K562 (cell line): Measurements from ENCODE around the gene SLC12A1. TPM values are rescaled to one million over a fixed set of nuclear protein-coding genes. Genes with fewer than 3 reads are reported as not detected.

ENCODE experiments used
- ATAC-seq: fragments of 200-7000 bp; cut with Tn5 transposase; 3 replicates; pipeline ENCODE4 v1.9.1; 2020; ENCODE audit warnings: moderate library complexity
- BruUV-seq: library from RNA; stranded (reverse); fragments of 400-500 nt; replicated peaks from 2 replicates; lab custom pipeline; 2021; lab: Mats Ljungman, UMichigan
- CTCF ChIA-PET: fragments of 300-600 bp; formaldehyde crosslinking; extraction: SDS; loops from one replicate; lab custom pipeline; 2021; ENCODE audit warnings: low intra/inter-chr PET ratio; lab: Yijun Ruan, JAX
- POLR2A ChIA-PET: fragments of 300-600, 350-650 bp; sonication (Branson Sonifier 250); formaldehyde crosslinking; extraction: SDS; loops from one replicate; lab custom pipeline; 2021; ENCODE audit warnings: antibody characterized with exemption, inconsistent platforms; lab: Yijun Ruan, JAX
- DNase-seq, 4 experiments: peaks; one replicate each; pipeline versions ENCODE4 v3.0.0 to v3.0.0-alpha.2; 2011 to 2018; ENCODE audit warnings: low spot score in 3 of 4, mixed read lengths in 3 of 4; ENCODE audit errors: extremely low read depth in 1 of 4
- FAIRE-seq: peaks from 2 replicates; lab custom pipeline; 2011; peaks lifted over from hg19 to GRCh38; lab: Jason Lieb, UNC
- H2AFZ ChIP-seq: 2 replicates; pipeline ENCODE4 v1.6.0; 2011; ENCODE audit warnings: low read depth, low read length, control low read depth, inconsistent platforms
- H3K27ac ChIP-seq: fragments of 200-600 bp; 3 replicates; pipeline ENCODE4 v1.8.0; 2011; ENCODE audit warnings: low read depth, mild to moderate bottlenecking, control low read depth, inconsistent platforms, low read length, moderate library complexity, mixed read lengths; ENCODE audit errors: extremely low read depth
- H3K27me3 ChIP-seq, 2 experiments: fragments of 300-600 bp in 1 of 2; 2 replicates in 1 of 2; 3 replicates in 1 of 2; pipeline versions ENCODE4 v1.6.0 to v1.8.0; 2011; ENCODE audit warnings: inconsistent platforms in 2 of 2, low read length in 2 of 2, mild to moderate bottlenecking in 1 of 2, mixed read lengths in 1 of 2, moderate library complexity in 1 of 2; ENCODE audit not compliant: control insufficient read depth in 2 of 2, insufficient read depth in 2 of 2
- H3K36me3 ChIP-seq: fragments of 300-600 bp; 3 replicates; pipeline ENCODE4 v1.8.0; 2011; ENCODE audit warnings: mild to moderate bottlenecking, low read length, inconsistent platforms; ENCODE audit not compliant: control insufficient read depth, insufficient read depth
- H3K4me1 ChIP-seq, 2 experiments: fragments of 200-600 bp in 1 of 2; replicated peaks in 1 of 2; 2 replicates in 1 of 2; 3 replicates in 1 of 2; pipeline versions ENCODE4 v1.5.1 to v1.8.0; 2011; ENCODE audit warnings: inconsistent platforms in 2 of 2, low read length in 2 of 2, mild to moderate bottlenecking in 1 of 2, mixed read lengths in 1 of 2, moderate library complexity in 1 of 2; ENCODE audit not compliant: control insufficient read depth in 2 of 2, insufficient read depth in 2 of 2
- H3K4me2 ChIP-seq: 2 replicates; pipeline ENCODE4 v1.6.1; 2011; ENCODE audit warnings: low read length, control low read depth, inconsistent platforms, mixed read lengths; ENCODE audit not compliant: insufficient read depth
- H3K4me3 ChIP-seq: fragments of 200-600 bp; sonication (generic), shearing (Covaris generic); 2 replicates; pipeline ENCODE4 v1.5.1; 2016; ENCODE audit warnings: control low read depth, inconsistent platforms
- H3K79me2 ChIP-seq: fragments of 200-600 bp; 3 replicates; pipeline ENCODE4 v1.8.0; 2011; ENCODE audit warnings: low read length, inconsistent platforms; ENCODE audit not compliant: control insufficient read depth, insufficient read depth
- H3K9ac ChIP-seq, 2 experiments: 2 replicates each; pipeline versions ENCODE4 v1.6.0 to v1.6.1; 2011; ENCODE audit warnings: low read depth in 2 of 2, low read length in 2 of 2, control low read depth in 1 of 2, inconsistent platforms in 1 of 2, mild to moderate bottlenecking in 1 of 2, mixed read lengths in 1 of 2; ENCODE audit not compliant: insufficient read depth in 1 of 2
- H3K9me1 ChIP-seq: one replicate; pipeline ENCODE4 v1.6.0; 2011; ENCODE audit warnings: inconsistent platforms, mild to moderate bottlenecking, low read length, moderate library complexity; ENCODE audit not compliant: control insufficient read depth, insufficient read depth
- H3K9me3 ChIP-seq: replicated peaks from 2 replicates; pipeline ENCODE4 v1.5.1; 2011; ENCODE audit warnings: low read depth, low read length, inconsistent platforms; ENCODE audit not compliant: control insufficient read depth, insufficient read depth
- H4K20me1 ChIP-seq: replicated peaks from 2 replicates; pipeline ENCODE4 v1.6.1; 2011; ENCODE audit warnings: low read length, inconsistent platforms, mixed read lengths; ENCODE audit not compliant: control insufficient read depth, insufficient read depth
- BACH1 ChIP-seq: fragments of 200-800 bp; sonication (Bioruptor generic); IDR thresholded peaks from 2 replicates; pipeline ENCODE4 v1.6.1; 2016; ENCODE audit warnings: missing genetic modification characterization, missing compliant biosample characterization
- HMGXB4 ChIP-seq: sonication (generic); formaldehyde crosslinking; IDR thresholded peaks from 2 replicates; pipeline ENCODE4 v1.8.1; 2023; ENCODE audit warnings: mild to moderate bottlenecking, missing genetic modification reagents
- KDM5B ChIP-seq: fragments of 200-600 bp; sonication (generic); IDR thresholded peaks from 2 replicates; pipeline ENCODE4 v1.6.1; 2012; ENCODE audit warnings: low read depth, mild to moderate bottlenecking, moderate library complexity, low read length, control low read depth, inconsistent platforms; ENCODE audit not compliant: insufficient replicate concordance
- MBD1 ChIP-seq: fragments of 250-450 bp; sonication (Bioruptor Pico); IDR thresholded peaks from 2 replicates; pipeline ENCODE4 v1.8.0; 2022; ENCODE audit warnings: inconsistent platforms
- MEF2A ChIP-seq: IDR thresholded peaks from 2 replicates; pipeline ENCODE4 v1.6.1; 2011; ENCODE audit warnings: low read depth, mild to moderate bottlenecking, low read length, moderate library complexity; ENCODE audit not compliant: control insufficient read depth
- MITF ChIP-seq: IDR thresholded peaks from 2 replicates; pipeline ENCODE4 v1.6.1; 2014; ENCODE audit warnings: antibody characterized with exemption
- TARDBP ChIP-seq: fragments of 450-650 bp; IDR thresholded peaks from 2 replicates; pipeline ENCODE4 v1.6.1; 2016
- ZNF764 ChIP-seq: fragments of 250-450 bp; sonication (Bioruptor Pico); IDR thresholded peaks from 2 replicates; pipeline ENCODE4 v1.4.0; 2020; ENCODE audit warnings: low read depth, mild to moderate bottlenecking, moderate library complexity
- in situ Hi-C: fragments of 300-500 bp; cut with MboI; formaldehyde crosslinking; loops from 4 replicates; pipeline ENCODE4 v1.15.0; 2018; ENCODE audit warnings: inconsistent platforms, mixed read lengths
- intact Hi-C: fragments of 100-400 bp; cut with micrococcal nuclease; formaldehyde crosslinking; loops from 2 replicates; pipeline ENCODE4 v1.14.2; 2022
- polyA plus RNA-seq, 8 experiments: library from polyadenylated mRNA; depleted of rRNA in 4 of 8; stranded (reverse) in 5 of 8; unstranded in 3 of 8; fragments of >200 nt; fragmentation: Nextera tagmentation in 2 of 8; fragmentation: Illumina TruSeq in 1 of 8; extraction: Ambion mirVana in 2 of 8; extraction: Trizol in 1 of 8; gene quantifications; 2 replicates each; pipeline versions ENCODE4 v1.2.1 to v1.2.3, GENCODE V29; 2011 to 2014; ENCODE audit warnings: inconsistent platforms in 1 of 8, missing spikeins in 1 of 8
- total RNA-seq, 7 experiments: library from RNA; depleted of rRNA in 6 of 7; stranded (reverse); fragments of >200 nt in 6 of 7; fragmentation: Illumina TruSeq in 2 of 7; extraction: Trizol in 2 of 7; gene quantifications; 2 replicates each; pipeline versions ENCODE4 v1.2.1 to v1.2.3, GENCODE V29; 2011 to 2021; ENCODE audit warnings: low replicate concordance in 1 of 7

The SLC12A1 gene
- total and polyA plus RNA-seq, 9 of the 15 experiments (the other 6 are each of a cell fraction or from before 2014, with no cell fraction given): not detected

- no peaks in the 10 kb centered on the region for H3K79me2 ChIP-seq
- DNase-seq (no peak), FAIRE-seq (no peak), ATAC-seq (no peak)
- H3K4me1 ChIP-seq: no peaks in the 10 kb centered on the region
- CTCF ChIA-PET: no interaction called here
- no peak overlapping the region for H3K4me2 ChIP-seq
- H3K4me3 ChIP-seq: no peak overlapping the region
- TF ChIP-seq HMGXB4: no peak
- TF ChIP-seq ZNF764 (CRISPR knock-in tag): no peak
- TF ChIP-seq MEF2A: no peak
- no peak for TF ChIP-seq MBD1 (CRISPR knock-in tag)
- no peak for TF ChIP-seq KDM5B
- no peak for TF ChIP-seq MITF
- no peak for TF ChIP-seq BACH1
- TF ChIP-seq TARDBP: no peak
- in situ Hi-C loops: no loop called here
- H3K9me1 ChIP-seq: no peaks in the 10 kb centered on the region
- POLR2A ChIA-PET: interaction anchor here (1.4 kb wide), 1 partner anchor 20 kb away, joined by 3 read pairs; no protein-coding TSS in a partner anchor
- H3K36me3 ChIP-seq: no peaks in the 10 kb centered on the region
- no peak overlapping the region for H3K9ac ChIP-seq
- no peaks in the 10 kb centered on the region for H4K20me1 ChIP-seq
- H2AFZ ChIP-seq: no peak overlapping the region
- H3K9me3 ChIP-seq: no peaks in the 10 kb centered on the region
- no TSS peak for BruUV-seq
- intact Hi-C loops: no loop called here
- H3K27ac ChIP-seq: no peak overlapping the region
- no peaks in the 10 kb centered on the region for H3K27me3 ChIP-seq
These were observed 27.1 kb downstream of the SLC12A1 start for GRCh38 chr15:48233246-48233645.
